Lower lobe of right lung (tissue), 2 donors: ENCODE measurements around the gene UMOD. TPM values are rescaled to one million over a fixed set of nuclear protein-coding genes. Genes with fewer than 3 reads are reported as not detected.
"Not testable (repeated sequence)": the region's sequence is repeated elsewhere in the genome, so short reads cannot be mapped to it uniquely, and the experiment has no call there.

Source experiments
- ATAC-seq, 2 donors: fragments of 200-7000 bp; cut with Tn5 transposase; one replicate each; pipeline ENCODE4 v1.9.1; 2020 to 2022; ENCODE audit warnings: mild to moderate bottlenecking in 2 of 2, moderate library complexity in 2 of 2
- DNase-seq: peaks from one replicate; pipeline ENCODE4 v3.0.0-alpha.2; 2020
- H3K27ac ChIP-seq: fragments of 200-600 bp; one replicate; pipeline ENCODE4 v1.8.0; 2022
- H3K27me3 ChIP-seq: fragments of 200-600 bp; one replicate; pipeline ENCODE4 v1.8.0; 2022; ENCODE audit warnings: low read depth
- H3K36me3 ChIP-seq: fragments of 200-600 bp; one replicate; pipeline ENCODE4 v1.8.0; 2022; ENCODE audit warnings: mild to moderate bottlenecking
- H3K4me1 ChIP-seq: fragments of 200-600 bp; one replicate; pipeline ENCODE4 v1.8.0; 2022
- H3K4me3 ChIP-seq: fragments of 200-600 bp; one replicate; pipeline ENCODE4 v1.8.0; 2022; ENCODE audit warnings: mild to moderate bottlenecking
- H3K9me3 ChIP-seq: fragments of 200-600 bp; one replicate; pipeline ENCODE4 v1.8.0; 2022
- CTCF ChIP-seq: fragments of 200-600 bp; IDR thresholded peaks from one replicate; pipeline ENCODE4 v1.8.0; 2022; ENCODE audit warnings: antibody characterized with exemption, mild to moderate bottlenecking
- intact Hi-C: fragments of 100-400 bp; cut with DNase I; formaldehyde crosslinking; loops from one replicate; pipeline ENCODE4 v1.11.0; 2022
- total RNA-seq: library from RNA; stranded (reverse); fragmentation: NEBNext Ultra II Directional; extraction: Animal tissue kit (Norgen Biotek cat#: 25700); gene quantifications from one replicate; pipeline ENCODE4 v1.2.1, GENCODE V29; 2021
- donor health status: DM: no; HTN: yes; CAD: no; lungs with severe emphysema.

UMOD gene
- total RNA-seq, 1 donor from 2014 or later, result not detected

DNA sequence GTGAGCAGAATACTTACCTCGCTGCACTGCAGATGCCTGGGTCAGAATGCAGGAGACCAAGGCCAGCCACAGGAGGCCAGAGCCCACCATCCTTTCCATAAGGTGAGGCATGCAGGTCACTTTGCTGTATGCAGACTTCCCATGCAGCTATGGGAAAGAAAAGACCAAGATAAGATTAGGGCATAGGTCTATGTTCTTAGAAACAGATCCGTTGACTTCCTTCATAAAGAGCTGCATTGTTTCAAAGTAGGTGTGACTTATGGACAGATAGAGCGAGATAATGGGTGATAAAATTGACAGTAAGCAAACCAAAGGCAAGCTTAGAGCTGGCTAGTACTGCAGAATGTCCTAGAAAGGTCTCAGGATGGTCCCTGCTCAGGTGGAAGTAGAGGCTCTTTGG, 26.2 kb downstream of the UMOD start:
- DNase-seq (no peak), ATAC-seq (no peak)
- Histone ChIP-seq H3K27me3 (no peaks in the 10 kb centered on the region), H3K9me3 (no peaks in the 10 kb centered on the region), H3K36me3 (no peaks in the 10 kb centered on the region), H3K4me3 (no peak overlapping the region), H3K4me1 (no peaks in the 10 kb centered on the region), H3K27ac (no peak overlapping the region)
- intact Hi-C loops, result no loop called here
- TF ChIP-seq CTCF, result no peak

DNA sequence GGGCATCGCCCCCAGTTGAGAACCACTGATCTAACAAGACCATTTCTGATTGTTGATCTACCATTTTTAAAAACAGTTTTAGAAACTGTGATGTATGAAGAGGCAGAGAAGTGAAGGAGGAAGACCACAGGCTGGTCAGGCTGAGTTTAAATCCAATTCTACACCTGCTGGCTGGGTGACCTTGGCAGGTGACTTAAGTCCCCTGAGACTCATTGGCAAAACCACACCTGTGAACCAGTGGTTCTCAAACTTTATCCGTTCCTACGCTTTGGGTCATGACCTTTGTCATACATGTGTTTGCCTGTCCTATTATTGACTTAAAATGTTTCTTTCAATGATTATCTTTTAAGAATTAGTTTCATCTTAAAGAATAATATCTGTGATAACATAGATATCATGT, 27.5 kb downstream of the UMOD start:
- Histone ChIP-seq H3K4me3 (no peak overlapping the region), H3K36me3 (no peaks in the 10 kb centered on the region), H3K27ac (no peak overlapping the region), H3K9me3 (no peaks in the 10 kb centered on the region), H3K27me3 (no peaks in the 10 kb centered on the region), H3K4me1 (no peaks in the 10 kb centered on the region)
- no peak for TF ChIP-seq CTCF
- DNase-seq, result no peak
- ATAC-seq, result no peak
- intact Hi-C loops, result no loop called here

- no peaks in the 10 kb centered on the region for H3K9me3 ChIP-seq
- no peaks in the 10 kb centered on the region for H3K4me1 ChIP-seq
- no peak for DNase-seq
- H3K36me3 ChIP-seq, result no peaks in the 10 kb centered on the region
- no peak for ATAC-seq
- H3K27ac ChIP-seq, result no peak overlapping the region
- no peaks in the 10 kb centered on the region for H3K27me3 ChIP-seq
- intact Hi-C loops, result no loop called here
- no peak overlapping the region for H3K4me3 ChIP-seq
- TF ChIP-seq CTCF, result no peak
Measured at GRCh38 chr16:20323591-20324117, 28.9 kb downstream of the UMOD start.

- no peaks in the 10 kb centered on the region for H3K4me1 ChIP-seq
- no peak for DNase-seq
- intact Hi-C loops, result no loop called here
- ATAC-seq, result no peak
- no peak overlapping the region for H3K4me3 ChIP-seq
- H3K9me3 ChIP-seq, result no peaks in the 10 kb centered on the region
- no peaks in the 10 kb centered on the region for H3K36me3 ChIP-seq
- H3K27me3 ChIP-seq, result no peaks in the 10 kb centered on the region
- no peak overlapping the region for H3K27ac ChIP-seq
- TF ChIP-seq CTCF, result no peak
Measured at GRCh38 chr16:20322696-20323095, 29.8 kb downstream of the UMOD start.

GRCh38 chr16:20321671-20322070, 30.8 kb downstream of the UMOD start:
- ATAC-seq (no peak), DNase-seq (no peak)
- no peak overlapping the region for H3K27ac ChIP-seq
- intact Hi-C loops, result no loop called here
- no peaks in the 10 kb centered on the region for H3K27me3 ChIP-seq
- H3K4me3 ChIP-seq, result no peak overlapping the region
- H3K36me3 ChIP-seq, result no peaks in the 10 kb centered on the region
- no peak for TF ChIP-seq CTCF
- no peaks in the 10 kb centered on the region for H3K9me3 ChIP-seq
- H3K4me1 ChIP-seq, result no peaks in the 10 kb centered on the region

GRCh38 chr16:20321051-20321450, 31.5 kb downstream of the UMOD start:
- intact Hi-C loops, ATAC-seq, H3K9me3 ChIP-seq, H3K4me1 ChIP-seq, H3K36me3 ChIP-seq, H3K27me3 ChIP-seq, H3K27ac ChIP-seq, DNase-seq, H3K4me3 ChIP-seq: not testable (repeated sequence)
